SK-N-SH treated with all-trans-retinoic acid at 6 μM for 48 hours (cell line): Measurements from ENCODE around the gene ELMO1.

Experiments used
- ATAC-seq: fragments of 200-7000 bp; cut with Tn5 transposase; 3 replicates; pipeline ENCODE4 v1.9.1; 2020; ENCODE audit warnings: mild to moderate bottlenecking, moderate library complexity
- ARNTL ChIP-seq: fragments of 450-650 bp; formaldehyde crosslinking; IDR thresholded peaks from 2 replicates; pipeline ENCODE4 v1.5.0; 2020; ENCODE audit warnings: low read depth, mild to moderate bottlenecking, moderate library complexity, borderline replicate concordance
- BACH2 ChIP-seq: fragments of 250-450 bp; sonication (Bioruptor Pico); IDR thresholded peaks from 2 replicates; pipeline ENCODE4 v1.9.0; 2021; ENCODE audit warnings: mild to moderate bottlenecking, borderline replicate concordance
- CSDC2 ChIP-seq: fragments of 250-450 bp; sonication (Bioruptor Pico); IDR thresholded peaks from 2 replicates; pipeline ENCODE4 v1.5.0; 2020; ENCODE audit warnings: mild to moderate bottlenecking, moderate library complexity
- ISL1 ChIP-seq: fragments of 250-450 bp; sonication (Bioruptor Pico); IDR thresholded peaks from 2 replicates; pipeline ENCODE4 v2.1.2; 2022; ENCODE audit warnings: mild to moderate bottlenecking, moderate library complexity
- RARB ChIP-seq: fragments of 250-450 bp; sonication (Bioruptor Pico); IDR thresholded peaks from 2 replicates; pipeline ENCODE4 v1.8.0; 2021; ENCODE audit warnings: mild to moderate bottlenecking, moderate library complexity
- SNAI2 ChIP-seq: fragments of 250-450 bp; sonication (Bioruptor Pico); IDR thresholded peaks from 2 replicates; pipeline ENCODE4 v1.5.0; 2020; ENCODE audit warnings: mild to moderate bottlenecking, moderate library complexity
- TCF4 ChIP-seq: fragments of 250-450 bp; sonication (Bioruptor Pico); IDR thresholded peaks from 2 replicates; pipeline ENCODE4 v1.8.0; 2021; ENCODE audit warnings: mild to moderate bottlenecking, moderate library complexity, borderline replicate concordance
- ZC3H10 ChIP-seq: fragments of 250-450 bp; sonication (Bioruptor Pico); IDR thresholded peaks from 2 replicates; pipeline ENCODE4 v1.5.1; 2021; ENCODE audit warnings: mild to moderate bottlenecking, moderate library complexity
- ZFP3 ChIP-seq: fragments of 250-450 bp; sonication (Bioruptor Pico); IDR thresholded peaks from 2 replicates; pipeline ENCODE4 v1.5.0; 2020; ENCODE audit warnings: mild to moderate bottlenecking, moderate library complexity
- ZFP30 ChIP-seq: fragments of 450-650 bp; formaldehyde crosslinking; IDR thresholded peaks from 2 replicates; pipeline ENCODE4 v1.5.0; 2022; ENCODE audit warnings: mild to moderate bottlenecking, moderate library complexity
- ZNF565 ChIP-seq: fragments of 450-650 bp; formaldehyde crosslinking; conservative IDR thresholded peaks from 2 replicates; pipeline ENCODE4 v1.5.0; 2020; ENCODE audit warnings: low read depth, mild to moderate bottlenecking, moderate library complexity
- ZNF70 ChIP-seq: fragments of 450-650 bp; formaldehyde crosslinking; IDR thresholded peaks from 2 replicates; pipeline ENCODE4 v1.5.0; 2020; ENCODE audit warnings: mild to moderate bottlenecking, moderate library complexity
- ZNF8 ChIP-seq: fragments of 450-650 bp; formaldehyde crosslinking; IDR thresholded peaks from 2 replicates; pipeline ENCODE4 v1.5.0; 2020; ENCODE audit warnings: mild to moderate bottlenecking, moderate library complexity
- TF ChIP-seq, protein P1 (sequence below): fragments of 250-450 bp; sonication (Bioruptor Pico); IDR thresholded peaks from 2 replicates; pipeline ENCODE4 v1.8.0; 2020; ENCODE audit warnings: mild to moderate bottlenecking, moderate library complexity, borderline replicate concordance
- TF ChIP-seq, protein P2 (sequence below): fragments of 250-450 bp; sonication (Bioruptor Pico); IDR thresholded peaks from 2 replicates; pipeline ENCODE4 v1.8.0; 2021; ENCODE audit warnings: low read depth, mild to moderate bottlenecking, moderate library complexity, borderline replicate concordance
- TF ChIP-seq, protein P3 (sequence below): fragments of 250-450 bp; sonication (Bioruptor Pico); IDR thresholded peaks from 2 replicates; pipeline ENCODE4 v1.5.1; 2020; ENCODE audit warnings: low read depth, mild to moderate bottlenecking, moderate library complexity
- TF ChIP-seq, protein P4 (sequence below): fragments of 250-450 bp; sonication (Bioruptor Pico); IDR thresholded peaks from 2 replicates; pipeline ENCODE4 v1.5.1; 2021; ENCODE audit warnings: mild to moderate bottlenecking, moderate library complexity
- TF ChIP-seq, protein P5 (sequence below): fragments of 250-450 bp; sonication (Bioruptor Pico); IDR thresholded peaks from 2 replicates; pipeline ENCODE4 v1.5.0; 2020; ENCODE audit warnings: mild to moderate bottlenecking, moderate library complexity

Gene ELMO1

DNA sequence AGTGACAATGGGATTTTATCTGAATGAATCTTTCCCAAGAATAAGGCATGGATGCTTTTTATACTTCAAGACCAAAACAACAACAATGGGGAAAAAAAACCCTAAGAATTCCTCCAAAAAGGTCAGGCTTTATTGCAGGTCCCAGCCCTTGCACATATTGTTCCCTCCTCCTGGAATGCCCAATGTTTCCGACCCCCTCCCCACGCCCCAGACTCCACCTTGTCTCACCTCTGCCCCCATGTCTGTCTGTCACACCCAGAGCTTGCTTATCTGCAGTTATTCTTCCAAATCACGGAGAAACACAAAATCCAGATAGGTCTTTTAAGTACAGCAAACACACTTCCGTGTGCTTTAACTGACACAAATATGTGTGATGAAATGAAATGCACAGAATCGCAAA, 43.5 kb downstream of the ELMO1 start:
- no peak for ATAC-seq
- TF ChIP-seq ZFP30 (CRISPR knock-in tag) (no peak), ISL1 (CRISPR knock-in tag) (no peak), RARB (CRISPR knock-in tag) (no peak), ZNF70 (CRISPR knock-in tag) (no peak), ZFP3 (CRISPR knock-in tag) (no peak), ZNF8 (no peak), ZNF565 (no peak), ARNTL (CRISPR knock-in tag) (no peak)
- TF ChIP-seq, protein P1, sequence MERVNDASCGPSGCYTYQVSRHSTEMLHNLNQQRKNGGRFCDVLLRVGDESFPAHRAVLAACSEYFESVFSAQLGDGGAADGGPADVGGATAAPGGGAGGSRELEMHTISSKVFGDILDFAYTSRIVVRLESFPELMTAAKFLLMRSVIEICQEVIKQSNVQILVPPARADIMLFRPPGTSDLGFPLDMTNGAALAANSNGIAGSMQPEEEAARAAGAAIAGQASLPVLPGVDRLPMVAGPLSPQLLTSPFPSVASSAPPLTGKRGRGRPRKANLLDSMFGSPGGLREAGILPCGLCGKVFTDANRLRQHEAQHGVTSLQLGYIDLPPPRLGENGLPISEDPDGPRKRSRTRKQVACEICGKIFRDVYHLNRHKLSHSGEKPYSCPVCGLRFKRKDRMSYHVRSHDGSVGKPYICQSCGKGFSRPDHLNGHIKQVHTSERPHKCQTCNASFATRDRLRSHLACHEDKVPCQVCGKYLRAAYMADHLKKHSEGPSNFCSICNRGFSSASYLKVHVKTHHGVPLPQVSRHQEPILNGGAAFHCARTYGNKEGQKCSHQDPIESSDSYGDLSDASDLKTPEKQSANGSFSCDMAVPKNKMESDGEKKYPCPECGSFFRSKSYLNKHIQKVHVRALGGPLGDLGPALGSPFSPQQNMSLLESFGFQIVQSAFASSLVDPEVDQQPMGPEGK (CRISPR knock-in tag), result no peak

DNA sequence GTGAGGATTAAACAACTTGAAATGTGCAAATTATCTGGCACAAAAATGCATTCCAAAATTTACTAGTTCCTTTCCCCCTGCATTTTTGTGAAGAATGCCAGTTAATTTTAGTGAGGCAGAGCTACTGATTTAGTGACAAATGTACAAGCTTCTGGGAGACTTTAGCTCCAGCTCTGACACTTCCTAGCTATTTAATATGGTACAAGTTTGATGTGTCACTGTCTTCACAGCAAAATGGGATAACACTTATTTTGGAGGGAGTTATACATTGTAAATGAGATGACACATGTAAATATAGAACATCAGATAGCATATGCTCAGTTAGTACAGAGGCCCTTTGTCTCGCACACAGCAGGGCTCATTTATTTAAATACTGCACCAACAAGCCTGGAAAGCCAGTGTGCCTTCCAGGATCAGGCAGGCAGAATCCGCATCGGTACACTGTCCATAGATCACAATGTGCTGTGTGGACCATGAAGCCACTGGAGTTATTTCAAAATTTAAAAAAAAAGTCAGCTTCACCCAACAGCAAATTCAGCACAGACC, 48.7 kb downstream of the ELMO1 start:
- ATAC-seq, result no peak
- TF ChIP-seq ZFP30 (CRISPR knock-in tag), result no peak
- TF ChIP-seq, protein P2, sequence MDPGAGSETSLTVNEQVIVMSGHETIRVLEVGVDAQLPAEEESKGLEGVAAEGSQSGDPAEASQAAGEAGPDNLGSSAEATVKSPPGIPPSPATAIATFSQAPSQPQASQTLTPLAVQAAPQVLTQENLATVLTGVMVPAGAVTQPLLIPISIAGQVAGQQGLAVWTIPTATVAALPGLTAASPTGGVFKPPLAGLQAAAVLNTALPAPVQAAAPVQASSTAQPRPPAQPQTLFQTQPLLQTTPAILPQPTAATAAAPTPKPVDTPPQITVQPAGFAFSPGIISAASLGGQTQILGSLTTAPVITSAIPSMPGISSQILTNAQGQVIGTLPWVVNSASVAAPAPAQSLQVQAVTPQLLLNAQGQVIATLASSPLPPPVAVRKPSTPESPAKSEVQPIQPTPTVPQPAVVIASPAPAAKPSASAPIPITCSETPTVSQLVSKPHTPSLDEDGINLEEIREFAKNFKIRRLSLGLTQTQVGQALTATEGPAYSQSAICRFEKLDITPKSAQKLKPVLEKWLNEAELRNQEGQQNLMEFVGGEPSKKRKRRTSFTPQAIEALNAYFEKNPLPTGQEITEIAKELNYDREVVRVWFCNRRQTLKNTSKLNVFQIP, result no peak
- no peak for TF ChIP-seq CSDC2 (CRISPR knock-in tag)
- TF ChIP-seq ZC3H10, result no peak
- TF ChIP-seq BACH2, result no peak
- TF ChIP-seq ZNF8, result no peak
- TF ChIP-seq, protein P3, sequence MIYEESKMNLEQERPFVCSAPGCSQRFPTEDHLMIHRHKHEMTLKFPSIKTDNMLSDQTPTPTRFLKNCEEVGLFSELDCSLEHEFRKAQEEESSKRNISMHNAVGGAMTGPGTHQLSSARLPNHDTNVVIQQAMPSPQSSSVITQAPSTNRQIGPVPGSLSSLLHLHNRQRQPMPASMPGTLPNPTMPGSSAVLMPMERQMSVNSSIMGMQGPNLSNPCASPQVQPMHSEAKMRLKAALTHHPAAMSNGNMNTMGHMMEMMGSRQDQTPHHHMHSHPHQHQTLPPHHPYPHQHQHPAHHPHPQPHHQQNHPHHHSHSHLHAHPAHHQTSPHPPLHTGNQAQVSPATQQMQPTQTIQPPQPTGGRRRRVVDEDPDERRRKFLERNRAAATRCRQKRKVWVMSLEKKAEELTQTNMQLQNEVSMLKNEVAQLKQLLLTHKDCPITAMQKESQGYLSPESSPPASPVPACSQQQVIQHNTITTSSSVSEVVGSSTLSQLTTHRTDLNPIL (CRISPR knock-in tag), result no peak
- TF ChIP-seq ZFP3 (CRISPR knock-in tag), result no peak
- TF ChIP-seq SNAI2 (CRISPR knock-in tag), result no peak
- TF ChIP-seq ZNF565, result no peak

DNA sequence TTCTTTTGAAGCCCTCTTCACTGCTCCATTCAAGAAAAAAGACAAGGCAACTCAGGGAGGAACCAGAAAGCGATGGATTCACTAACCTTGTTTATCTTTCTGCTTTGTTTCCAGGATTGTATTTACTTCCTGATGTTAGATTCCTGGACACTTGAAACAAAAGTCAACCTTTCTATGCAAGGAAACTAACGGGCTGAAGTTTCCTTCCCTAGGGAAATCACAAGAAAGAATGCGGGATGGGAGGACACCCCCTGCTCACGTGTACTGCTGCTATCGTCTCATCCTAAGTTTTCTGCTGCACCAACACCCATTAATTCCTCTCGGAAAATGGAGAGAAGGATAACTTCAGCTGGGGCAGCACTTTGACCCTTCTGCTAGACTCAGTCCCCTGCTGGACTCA, 50.3 kb downstream of the ELMO1 start:
- no peak for ATAC-seq
- TF ChIP-seq SNAI2 (CRISPR knock-in tag) (no peak), ZFP30 (CRISPR knock-in tag) (no peak), ZNF8 (no peak), ZNF70 (CRISPR knock-in tag) (no peak), ARNTL (CRISPR knock-in tag) (no peak), TCF4 (CRISPR knock-in tag) (no peak), ZNF565 (no peak)
- TF ChIP-seq, protein P4, sequence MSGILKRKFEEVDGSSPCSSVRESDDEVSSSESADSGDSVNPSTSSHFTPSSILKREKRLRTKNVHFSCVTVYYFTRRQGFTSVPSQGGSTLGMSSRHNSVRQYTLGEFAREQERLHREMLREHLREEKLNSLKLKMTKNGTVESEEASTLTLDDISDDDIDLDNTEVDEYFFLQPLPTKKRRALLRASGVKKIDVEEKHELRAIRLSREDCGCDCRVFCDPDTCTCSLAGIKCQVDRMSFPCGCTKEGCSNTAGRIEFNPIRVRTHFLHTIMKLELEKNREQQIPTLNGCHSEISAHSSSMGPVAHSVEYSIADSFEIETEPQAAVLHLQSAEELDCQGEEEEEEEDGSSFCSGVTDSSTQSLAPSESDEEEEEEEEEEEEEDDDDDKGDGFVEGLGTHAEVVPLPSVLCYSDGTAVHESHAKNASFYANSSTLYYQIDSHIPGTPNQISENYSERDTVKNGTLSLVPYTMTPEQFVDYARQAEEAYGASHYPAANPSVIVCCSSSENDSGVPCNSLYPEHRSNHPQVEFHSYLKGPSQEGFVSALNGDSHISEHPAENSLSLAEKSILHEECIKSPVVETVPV (CRISPR knock-in tag), result no peak
- TF ChIP-seq, protein P5, sequence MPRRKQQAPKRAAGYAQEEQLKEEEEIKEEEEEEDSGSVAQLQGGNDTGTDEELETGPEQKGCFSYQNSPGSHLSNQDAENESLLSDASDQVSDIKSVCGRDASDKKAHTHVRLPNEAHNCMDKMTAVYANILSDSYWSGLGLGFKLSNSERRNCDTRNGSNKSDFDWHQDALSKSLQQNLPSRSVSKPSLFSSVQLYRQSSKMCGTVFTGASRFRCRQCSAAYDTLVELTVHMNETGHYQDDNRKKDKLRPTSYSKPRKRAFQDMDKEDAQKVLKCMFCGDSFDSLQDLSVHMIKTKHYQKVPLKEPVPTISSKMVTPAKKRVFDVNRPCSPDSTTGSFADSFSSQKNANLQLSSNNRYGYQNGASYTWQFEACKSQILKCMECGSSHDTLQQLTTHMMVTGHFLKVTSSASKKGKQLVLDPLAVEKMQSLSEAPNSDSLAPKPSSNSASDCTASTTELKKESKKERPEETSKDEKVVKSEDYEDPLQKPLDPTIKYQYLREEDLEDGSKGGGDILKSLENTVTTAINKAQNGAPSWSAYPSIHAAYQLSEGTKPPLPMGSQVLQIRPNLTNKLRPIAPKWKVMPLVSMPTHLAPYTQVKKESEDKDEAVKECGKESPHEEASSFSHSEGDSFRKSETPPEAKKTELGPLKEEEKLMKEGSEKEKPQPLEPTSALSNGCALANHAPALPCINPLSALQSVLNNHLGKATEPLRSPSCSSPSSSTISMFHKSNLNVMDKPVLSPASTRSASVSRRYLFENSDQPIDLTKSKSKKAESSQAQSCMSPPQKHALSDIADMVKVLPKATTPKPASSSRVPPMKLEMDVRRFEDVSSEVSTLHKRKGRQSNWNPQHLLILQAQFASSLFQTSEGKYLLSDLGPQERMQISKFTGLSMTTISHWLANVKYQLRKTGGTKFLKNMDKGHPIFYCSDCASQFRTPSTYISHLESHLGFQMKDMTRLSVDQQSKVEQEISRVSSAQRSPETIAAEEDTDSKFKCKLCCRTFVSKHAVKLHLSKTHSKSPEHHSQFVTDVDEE (CRISPR knock-in tag), result no peak

DNA sequence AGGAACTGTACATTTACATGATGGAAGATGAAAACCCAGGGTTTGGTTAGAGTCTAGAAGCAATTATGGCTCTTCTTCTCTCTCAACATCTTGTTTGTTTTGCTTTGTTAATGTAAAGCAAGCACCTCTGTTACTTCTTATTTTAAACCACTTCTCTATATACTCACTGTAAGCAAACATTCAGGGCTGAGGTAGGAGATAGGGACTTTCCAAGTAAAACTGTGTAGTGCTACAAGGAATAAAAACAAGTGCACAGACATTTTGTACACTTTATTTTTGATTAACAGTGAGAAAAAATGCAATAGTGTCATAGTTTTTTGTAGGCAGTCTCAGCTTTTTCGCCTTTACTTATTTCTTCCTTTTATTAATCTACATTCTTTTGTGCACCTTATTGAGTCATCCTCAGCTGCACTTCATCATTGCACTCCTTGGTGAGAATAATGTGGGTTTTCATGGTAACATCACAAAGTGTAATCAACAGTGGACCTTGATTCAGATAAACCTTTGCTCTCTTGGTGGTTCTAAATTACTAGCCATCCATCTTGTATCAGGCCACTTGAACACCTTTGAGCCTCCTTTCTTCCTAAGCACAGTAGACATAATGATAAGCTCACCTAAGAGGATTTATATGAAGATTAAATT, 52.9 kb downstream of the ELMO1 start:
- TF ChIP-seq CSDC2 (CRISPR knock-in tag), result no peak
- TF ChIP-seq, protein P4 (CRISPR knock-in tag), result no peak
- ATAC-seq, result no peak
